Uterus (tissue), 4 donors: ENCODE measurements around the gene ATF6. TPM values are rescaled to one million over a fixed set of nuclear protein-coding genes. Genes with fewer than 3 reads are reported as not detected.

Experiments
- DNase-seq, 2 donors: peaks; one replicate each; pipeline ENCODE4 v3.0.0-alpha.2; 2019 to 2020
- H3K27ac ChIP-seq, 2 donors: fragments of 200-600 bp; sonication (generic); 1 replicate in 1 of 2; 2 replicates in 1 of 2; pipeline ENCODE4 v1.5.1; 2016 to 2018
- H3K27me3 ChIP-seq, 2 donors: fragments of 200-600 bp; sonication (generic); one replicate each; pipeline ENCODE4 v1.5.1; 2018 to 2019; ENCODE audit warnings: control low read depth in 1 of 2
- H3K36me3 ChIP-seq, 2 donors: fragments of 200-600 bp; sonication (generic); one replicate each; pipeline ENCODE4 v1.5.1; 2019; ENCODE audit warnings: control low read depth in 1 of 2
- H3K4me1 ChIP-seq, 2 donors: fragments of 200-600 bp; sonication (generic); one replicate each; pipeline ENCODE4 v1.5.1; 2018 to 2019; ENCODE audit warnings: control low read depth in 1 of 2
- H3K4me3 ChIP-seq, 2 donors: fragments of 200-600 bp; sonication (generic); 1 replicate in 1 of 2; 2 replicates in 1 of 2; pipeline ENCODE4 v1.5.1; 2018 to 2019; ENCODE audit warnings: mild to moderate bottlenecking in 1 of 2
- H3K9me3 ChIP-seq, 2 donors: fragments of 200-600 bp; sonication (generic); one replicate each; pipeline ENCODE4 v1.5.1; 2019; ENCODE audit warnings: control low read depth in 1 of 2
- POLR2A ChIP-seq, 2 donors: fragments of 450-650 bp; IDR thresholded peaks; one replicate each; pipeline ENCODE4 v1.6.1; 2016; ENCODE audit warnings: antibody characterized with exemption in 2 of 2, mild to moderate bottlenecking in 1 of 2, moderate library complexity in 1 of 2
- intact Hi-C: fragments of 100-400 bp; cut with DNase I; formaldehyde crosslinking; loops from one replicate; pipeline ENCODE4 v1.15.1; 2023; ENCODE audit warnings: low total_unique reads
- total RNA-seq, 4 donors: library from RNA; depleted of rRNA in 3 of 4; stranded (reverse); fragments of >200 nt in 3 of 4; gene quantifications; one replicate each; pipeline versions ENCODE4 v1.1.0 to v1.2.4, GENCODE V29; 2014 to 2023
- TF ChIP-seq, protein P1 (sequence below), 4 experiments: fragments of 200-600 bp in 2 of 4; fragments of 450-650 bp in 2 of 4; sonication (generic) in 2 of 4; IDR thresholded peaks; one replicate each; pipeline ENCODE4 v1.5.1; 2016 to 2019; ENCODE audit warnings: antibody characterized with exemption in 4 of 4, mild to moderate bottlenecking in 2 of 4, moderate library complexity in 1 of 4
- donor health status: DM: yes; HTN: yes; CAD: no.

ATF6 gene
- total RNA-seq, 4 donors from 2014 or later, result 16.2 to 37.7 (median 30.0) TPM

- no peak for DNase-seq
- H3K4me1 ChIP-seq, result no peaks in the 10 kb centered on the region
- H3K9me3 ChIP-seq, result no peaks in the 10 kb centered on the region
- H3K27me3 ChIP-seq, result no peaks in the 10 kb centered on the region
- TF ChIP-seq POLR2A (IDR thresholded peaks at IDR 0.05), result no peak
- TF ChIP-seq, protein P1, sequence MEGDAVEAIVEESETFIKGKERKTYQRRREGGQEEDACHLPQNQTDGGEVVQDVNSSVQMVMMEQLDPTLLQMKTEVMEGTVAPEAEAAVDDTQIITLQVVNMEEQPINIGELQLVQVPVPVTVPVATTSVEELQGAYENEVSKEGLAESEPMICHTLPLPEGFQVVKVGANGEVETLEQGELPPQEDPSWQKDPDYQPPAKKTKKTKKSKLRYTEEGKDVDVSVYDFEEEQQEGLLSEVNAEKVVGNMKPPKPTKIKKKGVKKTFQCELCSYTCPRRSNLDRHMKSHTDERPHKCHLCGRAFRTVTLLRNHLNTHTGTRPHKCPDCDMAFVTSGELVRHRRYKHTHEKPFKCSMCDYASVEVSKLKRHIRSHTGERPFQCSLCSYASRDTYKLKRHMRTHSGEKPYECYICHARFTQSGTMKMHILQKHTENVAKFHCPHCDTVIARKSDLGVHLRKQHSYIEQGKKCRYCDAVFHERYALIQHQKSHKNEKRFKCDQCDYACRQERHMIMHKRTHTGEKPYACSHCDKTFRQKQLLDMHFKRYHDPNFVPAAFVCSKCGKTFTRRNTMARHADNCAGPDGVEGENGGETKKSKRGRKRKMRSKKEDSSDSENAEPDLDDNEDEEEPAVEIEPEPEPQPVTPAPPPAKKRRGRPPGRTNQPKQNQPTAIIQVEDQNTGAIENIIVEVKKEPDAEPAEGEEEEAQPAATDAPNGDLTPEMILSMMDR (IDR thresholded peaks at IDR 0.05), result no peak
- intact Hi-C loops, result no loop called here
- H3K27ac ChIP-seq, result no peak overlapping the region
- H3K36me3 ChIP-seq, result no peaks in the 10 kb centered on the region
- no peak overlapping the region for H3K4me3 ChIP-seq
These were observed 89.1 kb downstream of the ATF6 start for GRCh38 chr1:161855260-161855659.

DNA sequence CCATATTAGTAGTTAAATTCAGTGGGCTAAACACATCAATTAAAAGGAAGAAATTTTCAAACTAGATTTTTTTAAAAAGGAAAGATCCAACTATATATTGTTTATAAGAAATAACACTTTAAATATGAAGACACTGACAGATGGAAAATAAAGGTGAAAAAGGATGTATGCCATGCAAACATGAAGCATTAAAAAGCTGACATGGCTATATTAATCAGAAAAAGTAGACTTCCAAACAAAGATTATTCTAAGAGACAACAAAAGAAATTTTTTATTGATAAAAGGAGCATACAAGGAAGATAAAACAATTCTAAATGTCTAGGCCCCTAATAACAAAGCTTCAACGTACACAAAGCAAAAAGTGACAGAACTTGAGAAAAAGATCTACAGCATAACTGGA is 92.2 kb downstream of the ATF6 start:
- intact Hi-C loops, result no loop called here
- Histone ChIP-seq H3K27me3 (no peaks in the 10 kb centered on the region), H3K4me1 (no peaks in the 10 kb centered on the region), H3K36me3 (no peaks in the 10 kb centered on the region), H3K27ac (no peak overlapping the region), H3K9me3 (no peaks in the 10 kb centered on the region), H3K4me3 (no peak overlapping the region)
- no peak for TF ChIP-seq POLR2A (IDR thresholded peaks at IDR 0.05)
- TF ChIP-seq, protein P1 (IDR thresholded peaks at IDR 0.05), result no peak
- no peak for DNase-seq

GRCh38 chr1:161863549-161863948 is 97.4 kb downstream of the ATF6 start:
- no peaks in the 10 kb centered on the region for H3K27me3 ChIP-seq
- no peak overlapping the region for H3K27ac ChIP-seq
- no peaks in the 10 kb centered on the region for H3K36me3 ChIP-seq
- H3K9me3 ChIP-seq, result no peaks in the 10 kb centered on the region
- no peaks in the 10 kb centered on the region for H3K4me1 ChIP-seq
- no peak for DNase-seq
- no peak overlapping the region for H3K4me3 ChIP-seq
- intact Hi-C loops, result no loop called here
- no peak for TF ChIP-seq POLR2A (IDR thresholded peaks at IDR 0.05)
- TF ChIP-seq, protein P1 (IDR thresholded peaks at IDR 0.05), result no peak

- Histone ChIP-seq H3K36me3 (no peaks in the 10 kb centered on the region), H3K9me3 (no peaks in the 10 kb centered on the region), H3K4me3 (no peak overlapping the region), H3K27ac (no peak overlapping the region), H3K27me3 (no peaks in the 10 kb centered on the region), H3K4me1 (no peaks in the 10 kb centered on the region)
- intact Hi-C loops, result no loop called here
- TF ChIP-seq POLR2A (IDR thresholded peaks at IDR 0.05), result no peak
- TF ChIP-seq, protein P1 (IDR thresholded peaks at IDR 0.05), result peak; percentile 14 to 63 (median 32)
- DNase-seq, result peak in 1 of 2 donors; percentile 14
These were observed 98.5 kb downstream of the ATF6 start for GRCh38 chr1:161864577-161864976.

DNA sequence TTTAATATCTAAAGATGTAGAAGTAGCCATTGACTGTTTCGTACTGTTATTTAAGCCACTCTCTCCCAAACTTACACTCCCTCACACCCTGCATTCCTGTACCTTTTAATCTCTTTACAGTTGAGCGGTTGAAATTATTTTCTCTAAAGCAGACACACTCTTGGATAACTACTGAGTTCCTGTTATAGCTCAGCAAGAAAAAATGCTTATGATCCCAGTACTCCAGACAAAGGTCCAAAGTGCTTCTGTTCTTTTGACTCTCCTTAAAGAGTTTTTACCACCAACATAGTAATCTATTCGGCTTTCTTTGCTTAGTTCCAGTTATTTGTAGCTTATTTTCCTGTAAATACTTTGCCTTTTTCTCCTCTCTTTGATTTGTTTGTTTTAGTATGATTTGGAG is 100.1 kb downstream of the ATF6 start:
- DNase-seq, result no peak
- TF ChIP-seq, protein P1 (IDR thresholded peaks at IDR 0.05), result no peak
- no peak for TF ChIP-seq POLR2A (IDR thresholded peaks at IDR 0.05)
- H3K9me3 ChIP-seq, result no peaks in the 10 kb centered on the region
- no peak overlapping the region for H3K27ac ChIP-seq
- intact Hi-C loops, result no loop called here
- H3K4me3 ChIP-seq, result no peak overlapping the region
- no peaks in the 10 kb centered on the region for H3K36me3 ChIP-seq
- no peaks in the 10 kb centered on the region for H3K27me3 ChIP-seq
- no peaks in the 10 kb centered on the region for H3K4me1 ChIP-seq
